IPS-15b (cell line): ENCODE data around the gene TTLL8.

Experiments used
- H3K27me3 ChIP-seq: one replicate; pipeline ENCODE4 v1.6.1; 2013; ENCODE audit warnings: low read length; ENCODE audit not compliant: control insufficient read depth, insufficient read depth
- H3K36me3 ChIP-seq: one replicate; pipeline ENCODE4 v1.6.1; 2013; ENCODE audit warnings: low read length; ENCODE audit not compliant: control insufficient read depth, insufficient read depth
- H3K4me1 ChIP-seq: one replicate; pipeline ENCODE4 v1.6.1; 2013; ENCODE audit warnings: mild to moderate bottlenecking, low read length; ENCODE audit not compliant: control insufficient read depth, insufficient read depth
- H3K4me3 ChIP-seq: one replicate; pipeline ENCODE4 v1.5.1; 2013; ENCODE audit warnings: low read depth, low read length
- H3K9ac ChIP-seq: one replicate; pipeline ENCODE4 v1.6.1; 2013; ENCODE audit warnings: low read depth, mild to moderate bottlenecking, low read length
- H3K9me3 ChIP-seq: one replicate; pipeline ENCODE4 v1.6.1; 2013; ENCODE audit warnings: mild to moderate bottlenecking, low read length; ENCODE audit not compliant: control insufficient read depth, insufficient read depth

Gene TTLL8

GRCh38 chr22:50032941-50033601 is 25.0 kb downstream of the TTLL8 start:
- no peaks in the 10 kb centered on the region for H3K27me3 ChIP-seq
- no peak overlapping the region for H3K9ac ChIP-seq
- H3K4me3 ChIP-seq = no peak overlapping the region
- no peaks in the 10 kb centered on the region for H3K4me1 ChIP-seq
- no peaks in the 10 kb centered on the region for H3K36me3 ChIP-seq
- no peaks in the 10 kb centered on the region for H3K9me3 ChIP-seq

- Histone ChIP-seq H3K9ac (no peak overlapping the region), H3K4me3 (no peak overlapping the region), H3K9me3 (no peaks in the 10 kb centered on the region), H3K36me3 (no peaks in the 10 kb centered on the region), H3K27me3 (no peaks in the 10 kb centered on the region), H3K4me1 (no peaks in the 10 kb centered on the region)
Measured at GRCh38 chr22:50032109-50032871, 25.8 kb downstream of the TTLL8 start.

GRCh38 chr22:50031189-50032091 is 26.7 kb downstream of the TTLL8 start:
- H3K4me3 ChIP-seq = no peak overlapping the region
- H3K27me3 ChIP-seq = no peaks in the 10 kb centered on the region
- no peak overlapping the region for H3K9ac ChIP-seq

GRCh38 chr22:50030297-50031188 is 27.6 kb downstream of the TTLL8 start:
- no peaks in the 10 kb centered on the region for H3K27me3 ChIP-seq
- no peaks in the 10 kb centered on the region for H3K4me1 ChIP-seq
- no peaks in the 10 kb centered on the region for H3K36me3 ChIP-seq
- no peak overlapping the region for H3K9ac ChIP-seq
- no peaks in the 10 kb centered on the region for H3K9me3 ChIP-seq
- no peak overlapping the region for H3K4me3 ChIP-seq

More at GRCh38 chr22:50031189-50032091, 26.7 kb downstream of the TTLL8 start:
- Histone ChIP-seq H3K36me3 (no peaks in the 10 kb centered on the region), H3K9me3 (no peaks in the 10 kb centered on the region), H3K4me1 (no peaks in the 10 kb centered on the region)

- Histone ChIP-seq H3K9ac (no peak overlapping the region), H3K27me3 (no peaks in the 10 kb centered on the region), H3K36me3 (no peaks in the 10 kb centered on the region), H3K9me3 (no peaks in the 10 kb centered on the region), H3K4me1 (no peaks in the 10 kb centered on the region), H3K4me3 (no peak overlapping the region)
Measured at GRCh38 chr22:50027639-50028537, 30.2 kb downstream of the TTLL8 start.

- Histone ChIP-seq H3K4me1 (no peaks in the 10 kb centered on the region), H3K27me3 (no peaks in the 10 kb centered on the region), H3K9ac (no peak overlapping the region), H3K4me3 (no peak overlapping the region), H3K36me3 (no peaks in the 10 kb centered on the region), H3K9me3 (no peaks in the 10 kb centered on the region)
Measured at GRCh38 chr22:50025993-50026392, 32.1 kb downstream of the TTLL8 start.

GRCh38 chr22:50022171-50022819 is 35.8 kb downstream of the TTLL8 start:
- Histone ChIP-seq H3K9me3 (no peaks in the 10 kb centered on the region), H3K4me1 (no peaks in the 10 kb centered on the region), H3K27me3 (peaks cover 10% of the 10 kb centered on the region), H3K4me3 (no peak overlapping the region), H3K9ac (no peak overlapping the region), H3K36me3 (no peaks in the 10 kb centered on the region)

GRCh38 chr22:50020606-50021005 is 37.5 kb downstream of the TTLL8 start:
- peaks cover 16% of the 10 kb centered on the region for H3K27me3 ChIP-seq

GRCh38 chr22:50019316-50019715 is 38.8 kb downstream of the TTLL8 start:
- H3K4me3 ChIP-seq = no peak overlapping the region
- H3K27me3 ChIP-seq = peaks cover 23% of the 10 kb centered on the region

More at GRCh38 chr22:50020606-50021005, 37.5 kb downstream of the TTLL8 start:
- Histone ChIP-seq H3K4me3 (no peak overlapping the region), H3K4me1 (no peaks in the 10 kb centered on the region), H3K9me3 (no peaks in the 10 kb centered on the region), H3K36me3 (no peaks in the 10 kb centered on the region), H3K9ac (no peak overlapping the region)

More at GRCh38 chr22:50019316-50019715, 38.8 kb downstream of the TTLL8 start:
- Histone ChIP-seq H3K36me3 (no peaks in the 10 kb centered on the region), H3K4me1 (no peaks in the 10 kb centered on the region), H3K9ac (no peak overlapping the region), H3K9me3 (no peaks in the 10 kb centered on the region)
